PC-9 (cell line): ENCODE results near the gene RITA1. TPM values are rescaled to one million over a fixed set of nuclear protein-coding genes. Genes with fewer than 3 reads are reported as not detected.

Source experiments
- BruUV-seq: library from RNA; stranded (reverse); fragments of 400-500 nt; replicated peaks from 2 replicates; lab custom pipeline; 2021; lab: Mats Ljungman, UMichigan
- CTCF ChIA-PET: fragments of 300-600 bp; sonication (Branson Sonifier 250); formaldehyde crosslinking; loops from one replicate; lab custom pipeline; 2022; ENCODE audit warnings: antibody characterized with exemption; lab: Charles Lee
- POLR2A ChIA-PET: fragments of 300-600 bp; sonication (Branson Sonifier 250); formaldehyde crosslinking; loops from one replicate; lab custom pipeline; 2022; ENCODE audit warnings: antibody characterized with exemption; ENCODE audit not compliant: unreplicated experiment; lab: Charles Lee
- DNase-seq, 2 experiments: peaks; one replicate each; pipeline versions ENCODE4 v3.0.0 to v3.0.0-alpha.2; 2015 to 2022; ENCODE audit warnings: mixed read lengths in 1 of 2
- H2AFZ ChIP-seq: fragments of 200-600 bp; sonication (generic); 2 replicates; pipeline ENCODE4 v1.8.1; 2017; ENCODE audit warnings: antibody characterized with exemption
- H3F3A ChIP-seq: fragments of 200-600 bp; sonication (generic); 2 replicates; pipeline ENCODE4 v1.8.1; 2017; ENCODE audit warnings: antibody characterized with exemption, mild to moderate bottlenecking, low read depth; ENCODE audit not compliant: insufficient read depth
- H3K27ac ChIP-seq: fragments of 200-600 bp; sonication (generic); 2 replicates; pipeline ENCODE4 v1.6.1; 2016; ENCODE audit warnings: mixed run types
- H3K27me3 ChIP-seq: fragments of 200-600 bp; sonication (generic); 2 replicates; pipeline ENCODE4 v1.6.1; 2016; ENCODE audit warnings: low read depth, mixed run types; ENCODE audit not compliant: insufficient read depth
- H3K36me3 ChIP-seq: fragments of 200-600 bp; sonication (generic); 2 replicates; pipeline ENCODE4 v1.6.1; 2016; ENCODE audit warnings: low read depth, mixed run types
- H3K4me1 ChIP-seq: fragments of 200-600 bp; sonication (generic); replicated peaks from 2 replicates; pipeline ENCODE4 v1.6.1; 2016; ENCODE audit warnings: mixed run types; ENCODE audit not compliant: insufficient read depth
- H3K4me2 ChIP-seq: fragments of 200-600 bp; sonication (generic); 2 replicates; pipeline ENCODE4 v1.6.1; 2017; ENCODE audit warnings: mixed run types
- H3K4me3 ChIP-seq: fragments of 200-600 bp; sonication (generic); 2 replicates; pipeline ENCODE4 v1.6.1; 2016; ENCODE audit warnings: mixed run types
- H3K79me2 ChIP-seq: fragments of 200-600 bp; sonication (generic); 2 replicates; pipeline ENCODE4 v1.6.1; 2017; ENCODE audit warnings: low read depth, mixed run types
- H3K9me2 ChIP-seq: fragments of 200-600 bp; sonication (generic); 2 replicates; pipeline ENCODE4 v1.8.1; 2017; ENCODE audit warnings: mild to moderate bottlenecking; ENCODE audit not compliant: insufficient read depth
- H3K9me3 ChIP-seq: fragments of 200-600 bp; sonication (generic); 2 replicates; pipeline ENCODE4 v1.8.1; 2016; ENCODE audit warnings: low read depth; ENCODE audit not compliant: insufficient read depth
- H4K20me1 ChIP-seq: fragments of 200-600 bp; sonication (generic); 2 replicates; pipeline ENCODE4 v1.8.1; 2017; ENCODE audit not compliant: insufficient read depth
- EZH2 ChIP-seq: fragments of 200-600 bp; sonication (generic); IDR thresholded peaks from 2 replicates; pipeline ENCODE4 v1.8.0; 2017; ENCODE audit warnings: antibody characterized with exemption, low read depth
- intact Hi-C: fragments of 100-400 bp; cut with micrococcal nuclease; formaldehyde crosslinking; loops from one replicate; pipeline ENCODE4 v1.10.0; 2022; ENCODE audit not compliant: unreplicated experiment
- total RNA-seq: library from RNA; stranded (reverse); gene quantifications from 2 replicates; pipeline ENCODE4 v1.2.3, GENCODE V29; 2021
- TF ChIP-seq, protein P1 (sequence below): fragments of 200-600 bp; sonication (generic); conservative IDR thresholded peaks from 2 replicates; pipeline ENCODE4 v1.6.1; 2017; ENCODE audit warnings: mixed run types, antibody characterized with exemption, mild to moderate bottlenecking, moderate library complexity

RITA1 gene
- total RNA-seq, 1 experiment from 2014 or later = 16.1 TPM

GRCh38 chr12:113142886-113143332, 42.6 kb upstream of the RITA1 start:
- Histone ChIP-seq H3K36me3 (no peaks in the 10 kb centered on the region), H3K4me2 (no peak overlapping the region), H3K4me3 (no peak overlapping the region), H3F3A (peaks cover 8% of the 10 kb centered on the region; the same call in 1 of the 2 replicates), H3K79me2 (no peaks in the 10 kb centered on the region), H4K20me1 (no peaks in the 10 kb centered on the region), H3K4me1 (no peaks in the 10 kb centered on the region), H2AFZ (no peak overlapping the region), H3K27ac (no peak overlapping the region), H3K27me3 (no peaks in the 10 kb centered on the region), H3K9me2 (no peaks in the 10 kb centered on the region), H3K9me3 (no peaks in the 10 kb centered on the region)
- TF ChIP-seq, protein P1, sequence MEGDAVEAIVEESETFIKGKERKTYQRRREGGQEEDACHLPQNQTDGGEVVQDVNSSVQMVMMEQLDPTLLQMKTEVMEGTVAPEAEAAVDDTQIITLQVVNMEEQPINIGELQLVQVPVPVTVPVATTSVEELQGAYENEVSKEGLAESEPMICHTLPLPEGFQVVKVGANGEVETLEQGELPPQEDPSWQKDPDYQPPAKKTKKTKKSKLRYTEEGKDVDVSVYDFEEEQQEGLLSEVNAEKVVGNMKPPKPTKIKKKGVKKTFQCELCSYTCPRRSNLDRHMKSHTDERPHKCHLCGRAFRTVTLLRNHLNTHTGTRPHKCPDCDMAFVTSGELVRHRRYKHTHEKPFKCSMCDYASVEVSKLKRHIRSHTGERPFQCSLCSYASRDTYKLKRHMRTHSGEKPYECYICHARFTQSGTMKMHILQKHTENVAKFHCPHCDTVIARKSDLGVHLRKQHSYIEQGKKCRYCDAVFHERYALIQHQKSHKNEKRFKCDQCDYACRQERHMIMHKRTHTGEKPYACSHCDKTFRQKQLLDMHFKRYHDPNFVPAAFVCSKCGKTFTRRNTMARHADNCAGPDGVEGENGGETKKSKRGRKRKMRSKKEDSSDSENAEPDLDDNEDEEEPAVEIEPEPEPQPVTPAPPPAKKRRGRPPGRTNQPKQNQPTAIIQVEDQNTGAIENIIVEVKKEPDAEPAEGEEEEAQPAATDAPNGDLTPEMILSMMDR = no peak
- no peak for TF ChIP-seq EZH2
- POLR2A ChIA-PET = no interaction called here
- intact Hi-C loops = no loop called here
- CTCF ChIA-PET = interaction anchor here (0.6 to 0.9 kb wide), 2 partner anchors 10 to 945 kb away, joined by 3 to 7 read pairs; no protein-coding TSS in a partner anchor
- DNase-seq = no peak
- BruUV-seq = no TSS peak

- H3K9me3 ChIP-seq = no peaks in the 10 kb centered on the region
- ChIA-PET POLR2A (no interaction called here), CTCF (no interaction called here)
- no peaks in the 10 kb centered on the region for H3K4me1 ChIP-seq
- H3K9me2 ChIP-seq = no peaks in the 10 kb centered on the region
- no peaks in the 10 kb centered on the region for H3K79me2 ChIP-seq
- H3F3A ChIP-seq = peaks cover 5% of the 10 kb centered on the region; the same call in 1 of the 2 replicates
- H3K4me2 ChIP-seq = no peak overlapping the region
- H3K27ac ChIP-seq = no peak overlapping the region
- H3K27me3 ChIP-seq = no peaks in the 10 kb centered on the region
- no TSS peak for BruUV-seq
- no peak overlapping the region for H2AFZ ChIP-seq
- H4K20me1 ChIP-seq = no peaks in the 10 kb centered on the region
- no peak for TF ChIP-seq EZH2
- TF ChIP-seq, protein P1 = no peak
- H3K36me3 ChIP-seq = no peaks in the 10 kb centered on the region
- intact Hi-C loops = no loop called here
- no peak for DNase-seq
- H3K4me3 ChIP-seq = no peak overlapping the region
Measured at GRCh38 chr12:113143959-113144358, 41.6 kb upstream of the RITA1 start.

DNA sequence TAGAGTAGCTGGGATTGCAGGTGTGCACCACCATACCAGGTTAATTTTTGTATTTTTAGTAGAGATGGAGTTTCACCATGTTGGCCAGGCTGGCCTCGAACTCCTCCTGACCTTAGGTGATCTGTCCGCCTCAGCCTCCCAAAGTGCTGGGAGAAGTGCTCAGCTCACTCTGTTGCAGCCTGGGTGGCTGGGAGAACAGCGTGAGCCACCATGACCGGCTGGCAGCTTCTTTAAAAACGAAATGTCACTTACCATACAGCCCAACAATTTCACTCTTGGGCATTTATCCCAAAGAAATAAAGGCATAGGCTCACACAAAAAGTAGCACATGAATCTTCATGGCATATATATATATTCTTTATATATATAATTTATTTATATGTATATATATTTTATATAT, 40.7 kb upstream of the RITA1 start:
- no peak overlapping the region for H3K4me3 ChIP-seq
- BruUV-seq = no TSS peak
- ChIA-PET CTCF (interaction anchor here (0.6 kb wide), 1 partner anchor 315 kb away, joined by 3 read pairs; no protein-coding TSS in a partner anchor), POLR2A (no interaction called here)
- H3K79me2 ChIP-seq = no peaks in the 10 kb centered on the region
- no peak for TF ChIP-seq EZH2
- TF ChIP-seq, protein P1 = no peak
- intact Hi-C loops = no loop called here
- peaks cover 8% of the 10 kb centered on the region; the same call in 1 of the 2 replicates for H3K4me1 ChIP-seq
- no peaks in the 10 kb centered on the region for H3K9me2 ChIP-seq
- no peak for DNase-seq
- no peaks in the 10 kb centered on the region for H3K36me3 ChIP-seq
- no peak overlapping the region for H2AFZ ChIP-seq
- no peaks in the 10 kb centered on the region for H4K20me1 ChIP-seq
- no peaks in the 10 kb centered on the region for H3K27me3 ChIP-seq
- no peak overlapping the region for H3K4me2 ChIP-seq
- H3K9me3 ChIP-seq = no peaks in the 10 kb centered on the region
- H3F3A ChIP-seq = peaks cover 5% of the 10 kb centered on the region; the same call in 1 of the 2 replicates
- H3K27ac ChIP-seq = no peak overlapping the region
